HEK293 (cell line): Measurements from ENCODE around the gene PITRM1.

Experiments used
- CTCF ChIA-PET: fragments of 350-600 bp; formaldehyde crosslinking; extraction: SDS; loops from one replicate; lab custom pipeline; 2021; ENCODE audit warnings: antibody characterized with exemption; lab: Yijun Ruan, JAX
- POLR2A ChIA-PET: fragments of 300-600 bp; formaldehyde crosslinking; extraction: SDS; loops from one replicate; lab custom pipeline; 2020; ENCODE audit warnings: antibody characterized with exemption, inconsistent platforms; lab: Yijun Ruan, JAX
- H3K27ac ChIP-seq: fragments of 200-500 bp; sonication (Bioruptor generic); 2 replicates; pipeline ENCODE4 v1.5.1; 2014; ENCODE audit warnings: low read depth, low read length, control low read depth, inconsistent platforms; ENCODE audit errors: extremely low read depth
- H3K36me3 ChIP-seq, 2 experiments: fragments of 200-500 bp in 1 of 2; sonication (Bioruptor generic) in 1 of 2; 1 replicate in 1 of 2; 2 replicates in 1 of 2; pipeline ENCODE4 v1.5.1; 2014 to 2017; ENCODE audit warnings: inconsistent platforms in 2 of 2, low read length in 2 of 2; ENCODE audit not compliant: control insufficient read depth in 2 of 2, insufficient read depth in 1 of 2
- H3K4me1 ChIP-seq: fragments of 200-500 bp; sonication (Bioruptor generic); 2 replicates; pipeline ENCODE4 v1.5.1; 2014; ENCODE audit warnings: mild to moderate bottlenecking, low read length, inconsistent platforms; ENCODE audit not compliant: control insufficient read depth, insufficient read depth
- H3K4me3 ChIP-seq: 2 replicates; pipeline ENCODE4 v1.5.1; 2011; ENCODE audit warnings: low read depth, mild to moderate bottlenecking, control low read depth, low read length, moderate library complexity
- H3K9me3 ChIP-seq: fragments of 200-500 bp; sonication (Bioruptor generic); 2 replicates; pipeline ENCODE4 v1.5.1; 2014; ENCODE audit warnings: low read depth, low read length, inconsistent platforms; ENCODE audit not compliant: control insufficient read depth, insufficient read depth
- GFI1B ChIP-seq: fragments of 450-650 bp; formaldehyde crosslinking; IDR thresholded peaks from 2 replicates; pipeline ENCODE4 v1.5.1; 2016; ENCODE audit warnings: missing biosample characterization, missing genetic modification characterization
- GLI2 ChIP-seq: fragments of 450-650 bp; formaldehyde crosslinking; IDR thresholded peaks from 2 replicates; pipeline ENCODE4; 2017; ENCODE audit warnings: missing biosample characterization, missing genetic modification characterization, low read depth, borderline replicate concordance
- HOXC10 ChIP-seq: sonication (generic); formaldehyde crosslinking; IDR thresholded peaks from 2 replicates; pipeline ENCODE4 v1.8.1; 2023; ENCODE audit warnings: mild to moderate bottlenecking, missing genetic modification reagents
- MEIS1 ChIP-seq: sonication (generic); formaldehyde crosslinking; IDR thresholded peaks from 2 replicates; pipeline ENCODE4 v1.8.1; 2022; ENCODE audit warnings: missing genetic modification reagents, mild to moderate bottlenecking, borderline replicate concordance
- MZF1 ChIP-seq: fragments of 450-650 bp; formaldehyde crosslinking; IDR thresholded peaks from 2 replicates; pipeline ENCODE4 v1.5.1; 2017; ENCODE audit warnings: missing biosample characterization, missing genetic modification characterization, borderline replicate concordance
- OSR2 ChIP-seq: fragments of 450-650 bp; formaldehyde crosslinking; IDR thresholded peaks from 2 replicates; pipeline ENCODE4 v1.5.1; 2016; ENCODE audit warnings: missing biosample characterization, missing genetic modification characterization
- PRDM1 ChIP-seq: fragments of 450-650 bp; formaldehyde crosslinking; IDR thresholded peaks from 2 replicates; pipeline ENCODE4; 2016; ENCODE audit warnings: missing biosample characterization, missing genetic modification characterization
- SCRT1 ChIP-seq: fragments of 450-650 bp; formaldehyde crosslinking; IDR thresholded peaks from 2 replicates; pipeline ENCODE4 v1.5.1; 2016; ENCODE audit warnings: missing biosample characterization, missing genetic modification characterization, borderline replicate concordance
- SCRT2 ChIP-seq: fragments of 450-650 bp; formaldehyde crosslinking; IDR thresholded peaks from 2 replicates; pipeline ENCODE4 v1.5.1; 2016; ENCODE audit warnings: missing biosample characterization, missing genetic modification characterization
- SETDB1 ChIP-seq: IDR thresholded peaks from one replicate; pipeline ENCODE4 v1.6.1; 2017; ENCODE audit warnings: mild to moderate bottlenecking, low read length, moderate library complexity, mixed read lengths; ENCODE audit not compliant: insufficient read length
- YY2 ChIP-seq: fragments of 450-650 bp; formaldehyde crosslinking; IDR thresholded peaks from 2 replicates; pipeline ENCODE4 v1.5.1; 2016; ENCODE audit warnings: missing biosample characterization, missing genetic modification characterization
- ZBTB1 ChIP-seq: fragments of 450-650 bp; formaldehyde crosslinking; IDR thresholded peaks from 2 replicates; pipeline ENCODE4 v1.5.1; 2016; ENCODE audit warnings: missing biosample characterization, missing genetic modification characterization
- ZBTB17 ChIP-seq: fragments of 450-650 bp; formaldehyde crosslinking; IDR thresholded peaks from 2 replicates; pipeline ENCODE4 v1.5.1; 2016; ENCODE audit warnings: missing biosample characterization, missing genetic modification characterization
- ZBTB8A ChIP-seq: fragments of 450-650 bp; formaldehyde crosslinking; IDR thresholded peaks from 2 replicates; pipeline ENCODE4 v1.5.1; 2016; ENCODE audit warnings: missing biosample characterization, missing genetic modification characterization
- ZIC2 ChIP-seq: fragments of 450-650 bp; formaldehyde crosslinking; IDR thresholded peaks from 2 replicates; pipeline ENCODE4 v1.5.1; 2016; ENCODE audit warnings: missing biosample characterization, missing genetic modification characterization
- ZNF155 ChIP-seq: fragments of 450-650 bp; formaldehyde crosslinking; IDR thresholded peaks from 2 replicates; pipeline ENCODE4 v1.5.1; 2016; ENCODE audit warnings: missing biosample characterization, missing genetic modification characterization
- ZNF26 ChIP-seq: fragments of 450-650 bp; formaldehyde crosslinking; IDR thresholded peaks from 2 replicates; pipeline ENCODE4 v1.5.1; 2016; ENCODE audit warnings: missing biosample characterization, missing genetic modification characterization
- ZNF266 ChIP-seq: fragments of 450-650 bp; formaldehyde crosslinking; IDR thresholded peaks from 2 replicates; pipeline ENCODE4 v1.5.1; 2016; ENCODE audit warnings: missing biosample characterization, missing genetic modification characterization, low read depth
- ZNF350 ChIP-seq: fragments of 450-650 bp; formaldehyde crosslinking; IDR thresholded peaks from 2 replicates; pipeline ENCODE4 v1.5.0; 2017; ENCODE audit warnings: missing biosample characterization, mild to moderate bottlenecking, missing genetic modification characterization
- ZNF391 ChIP-seq: fragments of 450-650 bp; formaldehyde crosslinking; IDR thresholded peaks from 2 replicates; pipeline ENCODE4 v1.5.1; 2016; ENCODE audit warnings: low read depth, missing biosample characterization, missing genetic modification characterization, borderline replicate concordance
- ZNF426 ChIP-seq: fragments of 450-650 bp; formaldehyde crosslinking; IDR thresholded peaks from 2 replicates; pipeline ENCODE4 v1.5.1; 2017; ENCODE audit warnings: missing biosample characterization, missing genetic modification characterization, mild to moderate bottlenecking, inconsistent platforms, moderate library complexity
- ZNF488 ChIP-seq: fragments of 450-650 bp; formaldehyde crosslinking; IDR thresholded peaks from 2 replicates; pipeline ENCODE4 v1.5.1; 2016; ENCODE audit warnings: missing biosample characterization, missing genetic modification characterization
- ZNF549 ChIP-seq: fragments of 450-650 bp; IDR thresholded peaks from 2 replicates; pipeline ENCODE4 v1.5.1; 2018; ENCODE audit warnings: missing biosample characterization, missing genetic modification characterization, mild to moderate bottlenecking, inconsistent platforms, moderate library complexity
- ZNF561 ChIP-seq: fragments of 450-650 bp; IDR thresholded peaks from 2 replicates; pipeline ENCODE4 v1.5.1; 2018; ENCODE audit warnings: missing biosample characterization, missing genetic modification characterization, borderline replicate concordance
- ZNF571 ChIP-seq: fragments of 450-650 bp; formaldehyde crosslinking; IDR thresholded peaks from 2 replicates; pipeline ENCODE4 v1.5.0; 2017; ENCODE audit warnings: missing biosample characterization, missing genetic modification characterization
- ZNF777 ChIP-seq: fragments of 450-650 bp; formaldehyde crosslinking; IDR thresholded peaks from 2 replicates; pipeline ENCODE4 v1.5.1; 2017; ENCODE audit warnings: missing biosample characterization, missing genetic modification characterization, borderline replicate concordance
- TF ChIP-seq, protein P1 (sequence below): fragments of 450-650 bp; formaldehyde crosslinking; IDR thresholded peaks from 2 replicates; pipeline ENCODE4 v1.5.1; 2016; ENCODE audit warnings: missing biosample characterization, missing genetic modification characterization

Gene PITRM1

GRCh38 chr10:3132036-3133025 is 40.3 kb downstream of the PITRM1 start:
- TF ChIP-seq ZNF391 (no peak), ZBTB17 (no peak), ZBTB8A (tag by site-specific recombination) (no peak), ZBTB1 (tag by site-specific recombination) (no peak), ZNF266 (tag by site-specific recombination) (no peak), MEIS1 (no peak), ZNF426 (tag by site-specific recombination) (no peak), SETDB1 (no peak)
- TF ChIP-seq, protein P1, sequence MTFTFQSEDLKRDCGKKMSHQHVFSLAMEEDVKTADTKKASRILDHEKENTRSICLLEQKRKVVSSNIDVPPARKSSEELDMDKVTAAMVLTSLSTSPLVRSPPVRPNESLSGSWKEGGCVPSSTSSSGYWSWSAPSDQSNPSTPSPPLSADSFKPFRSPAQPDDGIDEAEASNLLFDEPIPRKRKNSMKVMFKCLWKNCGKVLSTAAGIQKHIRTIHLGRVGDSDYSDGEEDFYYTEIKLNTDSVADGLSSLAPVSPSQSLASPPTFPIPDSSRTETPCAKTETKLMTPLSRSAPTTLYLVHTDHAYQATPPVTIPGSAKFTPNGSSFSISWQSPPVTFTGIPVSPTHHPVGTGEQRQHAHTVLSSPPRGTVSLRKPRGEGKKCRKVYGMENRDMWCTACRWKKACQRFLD (tag by site-specific recombination): no peak
- Histone ChIP-seq H3K4me3 (no peak overlapping the region), H3K4me1 (no peaks in the 10 kb centered on the region), H3K36me3 (peaks cover 35 to 87% of the 10 kb centered on the region in 2 experiments), H3K27ac (no peak overlapping the region), H3K9me3 (no peaks in the 10 kb centered on the region)
- ChIA-PET POLR2A (no interaction called here), CTCF (no interaction called here)

- ChIA-PET POLR2A (no interaction called here), CTCF (no interaction called here)
- H3K4me3 ChIP-seq: no peak overlapping the region
- H3K4me1 ChIP-seq: peaks cover 10% of the 10 kb centered on the region; the same call in 1 of the 2 replicates
- H3K36me3 ChIP-seq: peaks cover 30 to 78% of the 10 kb centered on the region in 2 experiments
- no peaks in the 10 kb centered on the region for H3K9me3 ChIP-seq
- TF ChIP-seq SCRT1 (tag by site-specific recombination): peak; percentile 68; the same call in 1 of the 2 replicates
- no peak for TF ChIP-seq HOXC10 (CRISPR knock-in tag)
- peak; percentile 94 for TF ChIP-seq SCRT2
- no peak overlapping the region for H3K27ac ChIP-seq
Measured at GRCh38 chr10:3131098-3131497, 41.5 kb downstream of the PITRM1 start.

- no peak for TF ChIP-seq GLI2
- TF ChIP-seq MZF1 (tag by site-specific recombination): no peak
- TF ChIP-seq ZNF777 (tag by site-specific recombination): no peak
- no peak for TF ChIP-seq ZBTB17
- TF ChIP-seq ZNF488 (tag by site-specific recombination): no peak
- no peak for TF ChIP-seq PRDM1 (tag by site-specific recombination)
- no peak for TF ChIP-seq ZNF549 (tag by site-specific recombination)
- TF ChIP-seq ZNF155: no peak
- no peak for TF ChIP-seq OSR2 (tag by site-specific recombination)
- no peak for TF ChIP-seq ZNF571 (tag by site-specific recombination)
- no peak for TF ChIP-seq YY2 (tag by site-specific recombination)
- no peak for TF ChIP-seq SETDB1
- TF ChIP-seq ZIC2: no peak
- TF ChIP-seq GFI1B (tag by site-specific recombination): no peak
- no peak for TF ChIP-seq ZNF26
- TF ChIP-seq ZNF561 (tag by site-specific recombination): no peak
- TF ChIP-seq ZNF350: no peak
- TF ChIP-seq, all 188 proteins: peak for 0
- ChIA-PET POLR2A (interaction anchor here (0.9 kb wide), 1 partner anchor 43 kb away, joined by 3 read pairs; the partner anchor contains the start of gene PITRM1), CTCF (no interaction called here)
- Histone ChIP-seq H3K36me3 (peaks cover 24 to 73% of the 10 kb centered on the region in 2 experiments), H3K4me1 (peaks cover 12% of the 10 kb centered on the region; the same call in 1 of the 2 replicates), H3K9me3 (no peaks in the 10 kb centered on the region), H3K27ac (no peak overlapping the region), H3K4me3 (no peak overlapping the region)
Measured at GRCh38 chr10:3129581-3130340, 42.8 kb downstream of the PITRM1 start.
